ENCODE results near the gene ATXN8OS. TPM values are rescaled to one million over a fixed set of nuclear protein-coding genes. Genes with fewer than 3 reads are reported as not detected.

Gene ATXN8OS
- total RNA-seq, 1 experiment from 2014 or later = not detected

DNA sequence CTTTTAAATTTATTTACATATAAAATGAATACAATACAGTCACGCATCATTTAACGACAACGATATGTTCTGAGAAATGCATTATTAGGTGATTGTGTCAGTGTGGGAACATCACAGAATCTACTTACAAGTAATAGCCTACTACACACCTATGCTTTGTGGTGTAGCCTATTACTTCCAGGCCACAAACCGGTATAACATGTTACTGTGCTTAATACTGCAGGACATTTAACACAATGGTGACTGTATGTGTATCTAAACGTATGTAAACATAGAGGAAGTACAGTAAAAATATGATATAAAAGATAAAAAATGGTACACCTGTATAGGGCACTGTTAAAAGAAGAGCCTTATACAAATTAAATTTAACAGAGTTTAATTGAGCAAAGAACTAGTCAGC is 63.1 kb downstream of the ATXN8OS start:
- H3K36me3 ChIP-seq (replicated peaks; ENCODE audit: control insufficient read depth, insufficient read depth, low read length) = no peaks in the 10 kb centered on the region
- no peak overlapping the region for H3K4me3 ChIP-seq (ENCODE audit: insufficient read depth, low read depth, low read length)
- no peak for DNase-seq
- H3K27me3 ChIP-seq (ENCODE audit: control insufficient read depth, insufficient read depth, low read length) = no peaks in the 10 kb centered on the region

DNA sequence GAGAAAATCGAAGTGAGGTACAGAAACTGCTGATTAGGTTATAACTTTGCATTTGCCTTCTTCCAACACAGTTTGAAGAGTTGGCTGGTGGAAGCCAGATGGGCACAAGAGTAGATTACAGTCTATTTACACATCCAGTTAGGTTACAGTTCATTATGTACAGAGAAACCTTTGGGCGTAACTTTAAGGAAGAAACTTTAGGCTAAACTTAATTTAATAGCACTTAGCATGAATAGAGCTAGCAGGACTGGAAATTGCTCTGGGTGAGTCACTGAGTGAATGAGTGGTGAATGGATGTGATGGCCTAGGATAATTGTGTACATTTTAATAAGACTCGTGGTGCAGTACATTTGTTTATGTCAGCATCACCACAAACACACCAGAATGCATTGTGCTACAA is 63.5 kb downstream of the ATXN8OS start:
- no peak for DNase-seq
- H3K36me3 ChIP-seq (replicated peaks; ENCODE audit: control insufficient read depth, insufficient read depth, low read length) = no peaks in the 10 kb centered on the region
- no peaks in the 10 kb centered on the region for H3K27me3 ChIP-seq (ENCODE audit: control insufficient read depth, insufficient read depth, low read length)
- no peak overlapping the region for H3K4me3 ChIP-seq (ENCODE audit: insufficient read depth, low read depth, low read length)

DNA sequence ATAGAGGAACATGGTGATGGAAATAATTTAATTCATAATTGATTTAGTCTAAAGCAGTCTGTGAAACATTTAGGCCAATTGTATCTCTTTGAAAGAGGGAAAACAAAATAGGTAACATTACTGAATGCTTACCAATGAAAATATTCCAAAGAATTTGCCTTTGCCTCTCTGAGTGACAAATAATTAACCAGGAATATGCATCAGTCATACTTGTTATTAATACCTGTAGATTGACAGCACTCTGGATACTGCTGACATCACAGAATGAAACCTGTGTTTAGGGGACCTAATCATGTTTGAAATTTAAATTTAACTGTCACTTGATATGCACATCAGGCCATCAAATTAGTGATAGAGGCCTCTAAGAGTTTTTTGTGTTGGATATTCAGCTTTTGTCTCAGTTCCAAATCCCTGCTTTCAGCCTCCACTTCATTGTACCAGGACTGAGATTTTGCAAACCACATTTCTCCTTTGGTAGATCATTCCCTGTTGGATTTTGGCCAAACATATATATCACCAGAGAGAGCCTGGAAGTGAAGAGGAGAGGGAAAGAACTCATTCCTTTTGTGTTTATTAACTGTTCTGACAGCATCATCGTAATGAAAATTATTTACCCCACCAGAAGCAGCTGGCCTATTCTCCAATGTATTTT is 65.4 kb downstream of the ATXN8OS start:
- Histone ChIP-seq H3K27me3 (ENCODE audit: control insufficient read depth, insufficient read depth, low read length) (no peaks in the 10 kb centered on the region), H3K36me3 (replicated peaks; ENCODE audit: control insufficient read depth, insufficient read depth, low read length) (no peaks in the 10 kb centered on the region), H3K4me3 (ENCODE audit: insufficient read depth, low read depth, low read length) (no peak overlapping the region)
- no peak for DNase-seq

DNA sequence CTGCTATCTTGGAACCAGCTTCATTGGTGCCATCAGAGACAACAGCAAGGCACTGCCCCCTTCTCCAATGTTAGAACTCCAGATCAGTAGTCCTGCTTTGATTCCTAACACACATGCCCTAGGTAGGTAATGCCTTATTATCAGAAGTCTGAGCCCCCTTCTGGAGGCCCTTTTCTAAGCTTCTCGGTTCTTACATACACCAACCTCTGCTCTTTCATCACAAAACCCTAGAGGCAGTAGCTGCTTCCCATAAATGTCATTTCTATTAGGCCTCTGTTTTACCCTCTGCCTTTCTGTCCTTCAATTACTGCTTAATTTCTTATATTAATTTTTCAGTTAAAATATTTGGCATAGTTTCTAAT is 66.0 kb downstream of the ATXN8OS start:
- Histone ChIP-seq H3K36me3 (replicated peaks; ENCODE audit: control insufficient read depth, insufficient read depth, low read length) (no peaks in the 10 kb centered on the region), H3K4me3 (ENCODE audit: insufficient read depth, low read depth, low read length) (no peak overlapping the region), H3K27me3 (ENCODE audit: control insufficient read depth, insufficient read depth, low read length) (no peaks in the 10 kb centered on the region)
- DNase-seq = peak; percentile 10

DNA sequence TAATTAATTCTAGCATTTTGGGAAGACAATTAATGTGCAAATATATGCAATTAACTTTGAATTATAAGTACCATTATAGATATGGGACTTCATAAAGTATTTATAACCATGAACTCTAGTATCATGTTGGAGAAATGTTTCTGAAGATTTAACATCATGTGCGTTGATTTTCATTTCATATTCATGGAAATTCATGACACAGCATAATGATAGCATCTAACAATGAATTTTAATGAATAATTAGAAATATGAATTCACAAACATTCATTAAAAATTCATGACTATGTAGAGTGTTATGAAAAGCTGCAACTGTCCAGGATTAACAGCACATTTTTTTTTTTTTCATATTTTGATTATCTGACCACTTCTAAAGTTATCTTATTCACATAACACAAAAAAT is 70.7 kb downstream of the ATXN8OS start:
- DNase-seq = no peak
- no peak overlapping the region for H3K4me3 ChIP-seq (ENCODE audit: insufficient read depth, low read depth, low read length)
- no peaks in the 10 kb centered on the region for H3K36me3 ChIP-seq (replicated peaks; ENCODE audit: control insufficient read depth, insufficient read depth, low read length)
- no peaks in the 10 kb centered on the region for H3K27me3 ChIP-seq (ENCODE audit: control insufficient read depth, insufficient read depth, low read length)

Other genes with a start within 250 kb of the ATXN8OS start
- gene KLHL1, start 626 bp downstream of the ATXN8OS start, total RNA-seq (2014; rRNA removed; shearing (Covaris generic)) = not detected in 2 replicates